NOMO-1 treated with dmso at 0.1 percent for 144 hours (cell line): ENCODE results near the gene CCDC142.
A peak's percentile ranks its signal among the peaks of the same experiment; 100 is the strongest.
"Not testable (repeated sequence)": the region's sequence is repeated elsewhere in the genome, so short reads cannot be mapped to it uniquely, and the experiment has no call there.

Source experiments
- DNase-seq: peaks from one replicate; lab custom pipeline; 2025; ENCODE audit not compliant: unreplicated experiment; lab: John Stamatoyannopoulos, UW

CCDC142 gene

GRCh38 chr2:74499267-74499939 is 16.6 kb upstream of the CCDC142 start, which contains the start of gene LBX2:
TSS of gene LBX2 (minus strand) at chr2:74499603. CDS start at chr2:74499537, 66 bp downstream.
- DNase-seq, result no peak

DNA sequence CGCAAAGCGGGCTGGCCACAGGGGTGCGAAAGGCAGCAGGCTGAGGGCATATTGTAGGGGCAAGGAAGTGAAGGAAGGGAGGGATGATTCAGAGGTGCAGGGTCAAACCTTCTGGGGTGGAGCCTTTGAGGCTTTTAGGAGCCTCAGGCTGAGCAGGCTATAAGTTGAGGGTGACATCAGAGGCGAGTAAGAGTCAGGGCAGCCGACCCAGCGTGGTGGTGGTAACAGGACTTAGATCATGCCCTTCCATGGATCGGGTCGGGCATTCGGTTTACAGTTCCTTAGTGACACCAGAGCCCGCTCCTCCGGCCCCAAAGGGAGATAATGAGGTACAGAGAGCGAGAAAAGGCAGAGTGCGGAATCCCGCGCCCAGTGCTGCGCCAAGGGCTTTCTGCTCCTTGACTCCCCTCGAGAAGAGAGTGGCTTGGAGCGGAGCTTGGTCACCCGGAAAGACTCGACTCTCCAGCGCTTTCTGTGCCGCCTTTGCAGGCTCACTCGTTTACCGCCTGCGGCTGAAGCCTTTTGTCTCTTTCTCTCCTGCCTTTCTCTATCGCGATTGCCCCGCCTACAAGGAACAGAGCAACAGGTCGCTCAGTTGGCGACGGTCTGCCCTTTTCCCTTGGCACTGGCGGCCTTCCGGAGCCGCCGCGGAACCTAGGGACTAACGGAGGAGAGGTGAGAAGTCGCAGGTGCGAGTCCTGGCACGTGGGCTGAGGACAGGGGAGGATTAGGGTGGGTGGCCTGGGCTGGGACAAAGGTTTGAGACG is 15.9 kb upstream of the CCDC142 start:
- no peak for DNase-seq

DNA sequence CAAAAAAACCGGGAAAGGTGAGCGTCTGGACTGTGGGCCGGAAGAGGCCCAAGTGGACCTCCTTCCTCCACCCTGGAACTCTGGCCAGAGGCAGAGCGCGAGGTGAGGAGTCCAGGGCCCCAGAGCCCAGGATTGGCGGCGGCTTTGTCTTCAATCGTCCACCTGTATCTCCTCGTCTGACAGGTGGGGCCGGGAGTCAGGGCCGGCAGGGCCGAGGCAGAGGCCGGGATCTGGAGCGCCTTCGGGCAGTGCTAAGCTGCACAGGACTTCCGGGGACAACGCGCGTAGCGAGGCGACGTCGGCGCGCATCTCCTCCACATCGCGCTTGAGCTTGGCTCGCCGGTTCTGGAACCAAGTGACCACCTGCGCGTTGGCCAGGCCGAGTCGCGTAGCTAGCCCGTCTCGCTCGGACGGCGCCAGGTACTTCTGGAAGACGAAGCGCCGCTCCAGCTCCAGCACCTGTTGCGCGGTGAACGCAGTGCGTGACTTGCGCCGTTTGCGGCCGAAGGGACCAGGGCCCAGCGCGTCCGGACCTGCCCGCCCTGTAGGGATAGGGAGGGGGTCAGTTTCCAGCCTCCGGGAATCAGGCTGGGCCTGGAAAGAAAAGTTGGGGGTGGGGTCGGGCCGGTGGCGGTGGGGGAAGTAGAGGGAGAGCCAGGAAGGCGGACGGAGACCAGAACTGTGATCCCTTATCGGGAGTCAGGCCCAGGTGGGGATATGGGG is 15.1 kb upstream of the CCDC142 start:
- no peak for DNase-seq

GRCh38 chr2:74496997-74497776 is 14.4 kb upstream of the CCDC142 start:
- no peak for DNase-seq

GRCh38 chr2:74495440-74495839 is 12.6 kb upstream of the CCDC142 start:
- DNase-seq, result no peak

GRCh38 chr2:74493546-74493945 is 10.7 kb upstream of the CCDC142 start:
- DNase-seq, result no peak

GRCh38 chr2:74491648-74492544 is 9.1 kb upstream of the CCDC142 start:
- DNase-seq, result no peak

DNA sequence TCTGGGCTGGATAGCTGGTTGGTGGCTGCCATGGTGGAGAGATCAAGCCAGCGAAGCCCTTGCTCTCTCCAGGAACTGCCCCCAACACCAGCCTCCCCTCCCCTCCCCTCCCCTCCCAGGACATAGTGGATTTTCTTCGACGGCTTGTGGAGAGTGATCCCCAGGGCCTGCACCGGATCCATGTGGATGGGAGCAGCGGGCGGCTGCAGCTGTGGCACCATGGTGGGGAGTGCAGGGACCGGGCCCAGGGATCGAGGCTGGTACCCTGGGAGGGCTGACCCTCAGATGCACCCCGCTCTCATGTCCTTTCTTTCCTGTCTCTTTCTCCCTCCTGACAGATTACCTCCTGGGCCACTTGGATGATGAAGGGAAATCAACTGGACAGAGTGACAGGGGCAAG is 7.1 kb upstream of the CCDC142 start:
- no peak for DNase-seq

- DNase-seq, result no peak
Observed at GRCh38 chr2:74488643-74489481, 6.1 kb upstream of the CCDC142 start.

GRCh38 chr2:74486141-74486540 is 3.3 kb upstream of the CCDC142 start:
- DNase-seq, result no peak

DNA sequence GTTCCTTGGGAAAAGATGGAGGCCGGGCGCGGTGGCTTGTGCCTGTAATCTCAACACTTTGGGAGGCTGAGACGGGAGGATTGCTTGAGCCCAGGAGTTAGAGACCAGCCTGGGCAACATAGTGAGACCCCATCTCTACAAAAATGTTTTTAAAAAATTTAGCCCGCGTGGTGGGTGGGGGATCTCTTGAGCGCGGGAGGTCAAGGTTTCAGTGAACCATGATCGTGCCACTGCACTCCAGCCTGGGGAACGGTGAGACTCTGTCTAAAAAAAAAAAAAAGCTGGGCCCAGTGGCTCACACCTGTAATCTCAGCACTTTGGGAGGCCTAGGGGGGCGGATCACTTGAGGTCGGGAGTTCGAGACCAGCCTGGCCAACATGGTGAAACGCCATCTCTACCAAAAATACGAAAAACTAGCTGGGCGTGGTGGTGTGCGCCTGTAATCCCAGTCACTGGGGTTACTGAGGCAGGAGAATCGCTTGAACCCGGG is 922 bp upstream of the CCDC142 start:
- DNase-seq, result not testable (repeated sequence)

DNA sequence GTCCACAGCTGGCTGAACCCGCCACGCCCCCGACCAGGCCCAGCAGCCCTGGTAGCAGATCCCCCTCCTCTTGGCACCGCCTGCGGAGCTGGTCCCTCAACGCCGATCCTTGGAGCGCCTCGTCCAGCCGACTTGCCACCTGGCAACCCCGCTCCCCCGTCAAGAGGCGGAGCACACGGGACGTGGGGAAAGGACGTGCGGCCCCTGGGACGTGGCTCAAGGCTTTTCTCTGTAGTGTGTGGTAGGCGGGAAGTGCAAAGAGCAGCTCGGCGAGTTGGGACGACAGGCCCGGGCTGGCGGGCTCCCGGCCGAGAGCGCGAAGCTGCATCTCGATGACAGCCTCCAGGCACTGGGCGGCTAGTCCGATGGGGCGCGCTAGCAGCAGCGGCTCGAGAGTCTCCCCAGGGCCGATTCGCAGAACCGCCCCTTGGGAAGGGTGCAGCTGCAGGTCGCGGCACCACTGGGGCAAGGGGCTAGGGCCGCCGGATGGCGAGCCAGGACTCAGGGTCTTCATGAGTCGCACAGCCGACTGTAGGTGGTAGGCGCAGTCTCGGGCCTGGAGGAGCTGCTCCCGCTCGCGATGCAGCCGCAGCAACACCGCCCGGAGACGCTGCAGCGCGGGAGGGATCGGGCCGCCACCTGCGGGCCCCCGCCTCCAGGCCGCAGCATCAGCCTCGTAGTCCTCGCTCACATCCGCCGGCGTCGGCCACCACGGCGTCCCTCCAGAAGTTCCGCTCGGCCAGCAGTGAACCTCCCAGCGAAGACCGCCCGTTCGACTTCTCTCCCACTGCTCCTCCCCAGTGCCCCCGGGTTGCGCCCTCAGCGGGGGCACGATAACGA is 617 bp downstream of the CCDC142 start:
- peak; percentile 69 for DNase-seq

DNA sequence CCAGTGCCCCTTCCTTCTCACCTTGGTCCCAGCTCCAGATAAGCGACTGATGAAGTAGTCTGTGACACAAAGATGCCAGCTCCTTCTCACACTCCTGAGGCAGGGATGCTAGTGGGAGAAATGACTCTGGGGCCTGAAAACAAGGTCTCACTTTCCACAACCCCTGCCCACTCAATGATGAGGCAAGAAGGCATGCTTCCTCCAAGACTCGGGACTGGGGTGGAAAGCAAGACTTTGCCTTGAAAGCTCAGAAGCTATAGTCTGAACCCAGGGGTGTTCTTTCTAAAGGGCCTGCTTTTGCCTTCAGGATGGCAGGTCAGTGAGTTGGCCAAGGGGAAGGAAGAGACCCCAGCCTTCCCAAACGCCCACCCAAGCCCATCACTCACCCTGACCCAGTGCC is 1.4 kb downstream of the CCDC142 start:
- no peak for DNase-seq

DNA sequence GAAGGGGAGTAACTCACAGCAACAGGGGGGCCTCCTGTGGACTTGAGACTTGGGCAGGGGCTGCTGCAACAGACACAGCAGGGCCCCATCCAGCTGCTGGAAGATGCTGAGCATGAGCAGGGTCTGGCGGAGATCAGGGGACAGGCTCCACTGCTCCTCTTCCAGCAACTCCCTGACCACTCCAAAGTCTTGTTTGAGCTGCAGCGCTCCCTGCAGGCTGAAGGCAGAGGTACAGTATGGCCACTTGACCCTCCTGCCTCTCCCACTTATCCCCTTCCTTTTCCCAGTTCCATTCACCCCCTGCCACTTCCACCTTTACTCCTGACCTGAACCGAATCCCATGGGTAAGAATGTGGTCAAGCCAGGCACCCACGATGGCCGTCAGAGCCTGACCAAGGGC is 7.9 kb downstream of the CCDC142 start:
- no peak for DNase-seq

- DNase-seq, result no peak
Observed at GRCh38 chr2:74474481-74474880, 8.3 kb downstream of the CCDC142 start.

DNA sequence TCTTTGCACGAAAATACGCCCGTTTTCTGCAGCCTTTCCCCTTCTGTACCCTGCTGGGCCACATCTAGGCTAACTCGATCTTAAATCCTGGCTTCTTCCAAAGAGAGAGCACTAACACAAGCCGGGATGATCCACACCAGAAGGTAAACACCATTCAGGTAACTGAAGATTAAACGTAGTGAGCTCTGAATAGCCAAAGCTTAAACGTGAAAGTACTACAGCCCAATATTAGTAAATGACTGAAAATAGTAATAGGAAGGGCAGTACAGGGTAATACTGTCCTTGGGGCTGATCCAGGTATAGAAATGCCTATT is 9.9 kb downstream of the CCDC142 start:
- DNase-seq, result no peak

DNA sequence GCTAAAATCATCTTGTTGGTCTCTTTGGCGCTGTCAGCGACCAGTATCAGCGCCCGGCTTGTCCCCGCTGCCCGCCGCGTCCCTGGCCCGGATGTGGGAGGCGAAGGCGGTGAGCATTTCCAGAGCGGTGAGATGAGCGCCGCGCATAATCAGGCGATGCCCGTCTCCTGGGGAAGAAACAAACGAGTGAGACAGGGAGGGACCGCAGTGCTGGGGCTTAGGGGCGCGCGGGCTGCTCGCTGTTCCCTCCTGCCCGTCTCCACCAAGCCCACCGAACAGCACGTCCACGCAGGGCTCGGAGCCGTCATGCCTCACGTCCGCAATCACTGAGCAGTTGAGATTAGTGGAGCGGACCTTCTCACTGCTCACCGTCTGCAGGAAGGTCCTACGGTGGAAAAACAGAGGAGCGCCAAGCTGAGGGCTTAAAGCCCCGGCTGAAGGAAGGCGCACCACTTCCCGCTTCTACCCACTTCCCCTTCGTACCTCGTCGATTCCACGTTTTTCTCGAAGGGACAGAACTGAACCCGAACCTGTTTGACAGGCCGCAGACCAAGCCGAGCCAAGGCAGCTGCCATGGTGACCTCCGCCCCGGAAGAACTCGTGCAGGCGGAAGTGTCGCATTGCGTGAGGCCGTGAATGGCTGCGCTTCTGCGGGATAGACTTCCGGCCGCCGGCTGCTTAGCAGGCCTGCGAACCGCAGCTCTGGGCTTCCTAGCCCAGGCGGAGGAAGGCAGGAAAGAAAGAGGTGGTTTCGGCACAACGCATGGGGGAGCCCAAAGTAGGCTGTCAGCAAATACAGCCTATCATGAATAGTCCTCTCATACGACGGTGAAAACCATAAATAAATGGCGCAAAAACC is 10.5 kb downstream of the CCDC142 start, which contains the start of gene MRPL53:
Gene MRPL53 (minus strand): TSS at position 595 of the 859 bp plus-strand sequence. CDS start 20 bp downstream, at position 575.
- peak; percentile 91 for DNase-seq
